ENCODE results near the gene NOXO1.

DNA sequence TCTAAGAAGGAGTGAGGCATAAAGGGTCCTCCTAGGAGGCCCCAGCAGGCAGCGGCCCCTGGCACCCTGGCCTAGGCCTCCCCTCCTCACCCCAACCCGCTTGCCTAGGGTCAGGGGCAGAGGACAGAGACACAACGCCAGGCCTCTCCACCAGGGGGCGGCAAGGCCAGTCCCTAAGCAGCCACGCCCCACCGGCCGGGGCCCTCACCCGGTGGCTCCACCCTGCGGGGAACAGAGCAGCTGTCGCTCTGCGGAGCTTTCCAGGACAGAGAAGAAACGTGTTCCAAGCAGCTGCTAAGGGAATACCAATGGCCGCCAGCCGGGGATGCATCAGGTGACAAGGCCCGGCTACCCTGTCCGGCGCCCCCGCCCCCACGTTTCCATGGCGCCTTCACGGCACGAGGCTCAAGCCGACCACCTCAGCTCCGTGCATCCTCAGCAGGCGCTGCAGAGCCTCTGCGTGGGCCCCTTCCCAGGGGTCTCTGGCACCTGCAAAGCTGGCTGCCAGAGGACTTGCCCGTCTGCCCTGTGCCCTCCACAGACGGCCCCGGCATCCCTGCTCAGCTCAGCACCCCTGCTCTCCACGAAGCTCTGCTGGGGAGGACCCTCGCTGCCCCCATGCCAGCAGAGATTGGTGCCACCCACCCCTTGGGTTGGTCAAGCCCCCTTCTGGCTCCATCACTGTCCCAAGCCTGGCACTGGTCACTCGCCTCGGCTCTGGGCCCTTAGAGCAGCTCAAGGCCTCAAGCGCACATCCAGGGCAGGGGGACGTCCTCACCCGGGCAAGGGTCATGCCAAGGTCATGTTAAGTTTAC lies 22.8 kb upstream of the NOXO1 start:
- TF ChIP-seq, protein P1, sequence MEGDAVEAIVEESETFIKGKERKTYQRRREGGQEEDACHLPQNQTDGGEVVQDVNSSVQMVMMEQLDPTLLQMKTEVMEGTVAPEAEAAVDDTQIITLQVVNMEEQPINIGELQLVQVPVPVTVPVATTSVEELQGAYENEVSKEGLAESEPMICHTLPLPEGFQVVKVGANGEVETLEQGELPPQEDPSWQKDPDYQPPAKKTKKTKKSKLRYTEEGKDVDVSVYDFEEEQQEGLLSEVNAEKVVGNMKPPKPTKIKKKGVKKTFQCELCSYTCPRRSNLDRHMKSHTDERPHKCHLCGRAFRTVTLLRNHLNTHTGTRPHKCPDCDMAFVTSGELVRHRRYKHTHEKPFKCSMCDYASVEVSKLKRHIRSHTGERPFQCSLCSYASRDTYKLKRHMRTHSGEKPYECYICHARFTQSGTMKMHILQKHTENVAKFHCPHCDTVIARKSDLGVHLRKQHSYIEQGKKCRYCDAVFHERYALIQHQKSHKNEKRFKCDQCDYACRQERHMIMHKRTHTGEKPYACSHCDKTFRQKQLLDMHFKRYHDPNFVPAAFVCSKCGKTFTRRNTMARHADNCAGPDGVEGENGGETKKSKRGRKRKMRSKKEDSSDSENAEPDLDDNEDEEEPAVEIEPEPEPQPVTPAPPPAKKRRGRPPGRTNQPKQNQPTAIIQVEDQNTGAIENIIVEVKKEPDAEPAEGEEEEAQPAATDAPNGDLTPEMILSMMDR (IDR thresholded peaks at IDR 0.05): peak; percentile 91
- TF ChIP-seq EZH2phosphoT487 (IDR thresholded peaks at IDR 0.05; ENCODE audit: borderline replicate concordance, low read depth) (no peak), POLR2AphosphoS5 (IDR thresholded peaks at IDR 0.05; ENCODE audit: low read depth, low read length) (no peak; the same call in 1 of the 2 replicates), EP300 (IDR thresholded peaks at IDR 0.05; ENCODE audit: borderline replicate concordance in 1 of 2, low read depth in 1 of 2, low read length in 1 of 2) (no peak), RAD21 (IDR thresholded peaks at IDR 0.05; ENCODE audit: low read length) (peak; percentile 59), GATA2 (CRISPR knock-in tag; IDR thresholded peaks at IDR 0.05) (no peak), RFX5 (IDR thresholded peaks at IDR 0.05; ENCODE audit: low read length) (no peak), MEF2A (IDR thresholded peaks at IDR 0.05; ENCODE audit: borderline replicate concordance, low read depth) (no peak)
- TF ChIP-seq, protein P2, sequence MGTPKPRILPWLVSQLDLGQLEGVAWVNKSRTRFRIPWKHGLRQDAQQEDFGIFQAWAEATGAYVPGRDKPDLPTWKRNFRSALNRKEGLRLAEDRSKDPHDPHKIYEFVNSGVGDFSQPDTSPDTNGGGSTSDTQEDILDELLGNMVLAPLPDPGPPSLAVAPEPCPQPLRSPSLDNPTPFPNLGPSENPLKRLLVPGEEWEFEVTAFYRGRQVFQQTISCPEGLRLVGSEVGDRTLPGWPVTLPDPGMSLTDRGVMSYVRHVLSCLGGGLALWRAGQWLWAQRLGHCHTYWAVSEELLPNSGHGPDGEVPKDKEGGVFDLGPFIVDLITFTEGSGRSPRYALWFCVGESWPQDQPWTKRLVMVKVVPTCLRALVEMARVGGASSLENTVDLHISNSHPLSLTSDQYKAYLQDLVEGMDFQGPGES (IDR thresholded peaks at IDR 0.05; ENCODE audit: low read depth, low read length): no peak
